Naive thymus-derived CD4-positive, alpha-beta T cell (primary cell): ENCODE measurements around the gene RASAL2. TPM values are rescaled to one million over a fixed set of nuclear protein-coding genes. Genes with fewer than 3 reads are reported as not detected.
"Not testable (repeated sequence)": the region's sequence is repeated elsewhere in the genome, so short reads cannot be mapped to it uniquely, and the experiment has no call there.

Experiments used
- ATAC-seq: fragments of 150-1000 bp; cut with Tn5 transposase; 2 replicates; pipeline ENCODE4 v1.10.0; 2021; ENCODE audit warnings: mild to moderate bottlenecking, moderate library complexity
- CTCF ChIA-PET: fragments of 350-600 bp; sonication (Branson Sonifier 250); formaldehyde crosslinking; loops from one replicate; lab custom pipeline; 2021; ENCODE audit warnings: antibody characterized with exemption; lab: Charles Lee
- POLR2A ChIA-PET: fragments of 350-600 bp; sonication (Branson Sonifier 250); formaldehyde crosslinking; loops from one replicate; lab custom pipeline; 2021; ENCODE audit warnings: antibody characterized with exemption, inconsistent platforms; lab: Charles Lee
- DNase-seq, 9 donors: peaks; one replicate each; pipeline versions ENCODE4 v3.0.0 to v3.0.0-alpha.2; 2020 to 2022; ENCODE audit warnings: mixed read lengths in 1 of 9
- H3K27ac ChIP-seq: one replicate; pipeline ENCODE4 v1.7.0; 2013; ENCODE audit warnings: mild to moderate bottlenecking, low read depth, low read length, moderate library complexity
- H3K27me3 ChIP-seq, 2 donors: one replicate each; pipeline ENCODE4 v1.7.0; 2013; ENCODE audit warnings: low read length in 2 of 2, mild to moderate bottlenecking in 2 of 2, moderate library complexity in 2 of 2; ENCODE audit not compliant: control insufficient read depth in 2 of 2, insufficient read depth in 2 of 2
- H3K36me3 ChIP-seq, 3 experiments: 1 replicate in 2 of 3; 2 replicates in 1 of 3; pipeline ENCODE4 v1.7.0; 2013; ENCODE audit warnings: low read length in 3 of 3, mild to moderate bottlenecking in 3 of 3, moderate library complexity in 1 of 3; ENCODE audit not compliant: insufficient read depth in 3 of 3, control insufficient read depth in 2 of 3
- H3K4me1 ChIP-seq, 2 donors: one replicate each; pipeline ENCODE4 v1.7.0; 2013; ENCODE audit warnings: low read length in 2 of 2, mild to moderate bottlenecking in 2 of 2, moderate library complexity in 1 of 2; ENCODE audit not compliant: control insufficient read depth in 2 of 2, insufficient read depth in 2 of 2
- H3K4me3 ChIP-seq: 2 replicates; pipeline ENCODE4 v1.7.0; 2013; ENCODE audit warnings: mild to moderate bottlenecking, low read length
- H3K9me3 ChIP-seq, 3 experiments: 1 replicate in 2 of 3; 2 replicates in 1 of 3; pipeline ENCODE4 v1.7.0; 2013; ENCODE audit warnings: low read length in 3 of 3; ENCODE audit not compliant: control insufficient read depth in 2 of 3
- H3K27ac Mint-ChIP-seq, 9 donors: one replicate each; pipeline ENCODE4 v1.8.0; 2020 to 2022; ENCODE audit warnings: mixed read lengths in 9 of 9, mild to moderate bottlenecking in 8 of 9, moderate library complexity in 5 of 9, inconsistent platforms in 2 of 9
- H3K27me3 Mint-ChIP-seq, 5 donors: one replicate each; pipeline ENCODE4 v1.8.0; 2021 to 2022; ENCODE audit warnings: mixed read lengths in 5 of 5, mild to moderate bottlenecking in 1 of 5
- H3K36me3 Mint-ChIP-seq, 5 donors: one replicate each; pipeline ENCODE4 v1.8.0; 2020 to 2022; ENCODE audit warnings: mixed read lengths in 5 of 5, mild to moderate bottlenecking in 3 of 5, inconsistent platforms in 1 of 5
- H3K4me1 Mint-ChIP-seq, 7 donors: one replicate each; pipeline ENCODE4 v1.8.0; 2020 to 2022; ENCODE audit warnings: mixed read lengths in 7 of 7, mild to moderate bottlenecking in 3 of 7, inconsistent platforms in 1 of 7
- H3K4me3 Mint-ChIP-seq, 10 donors: one replicate each; pipeline ENCODE4 v1.8.0; 2020 to 2022; ENCODE audit warnings: mild to moderate bottlenecking in 10 of 10, mixed read lengths in 10 of 10, moderate library complexity in 6 of 10, inconsistent platforms in 2 of 10
- H3K9me3 Mint-ChIP-seq, 11 donors: one replicate each; pipeline ENCODE4 v1.8.0; 2020 to 2022; ENCODE audit warnings: mixed read lengths in 11 of 11, mild to moderate bottlenecking in 4 of 11, inconsistent platforms in 1 of 11, moderate library complexity in 1 of 11
- intact Hi-C, 2 donors: fragments of 100-400 bp; cut with micrococcal nuclease; formaldehyde crosslinking; loops; one replicate each; pipeline ENCODE4 v1.15.1; 2023
- polyA plus RNA-seq, 2 donors: library from polyadenylated mRNA; unstranded; fragments of 300-500 nt; fragmentation: Illumina TruSeq; gene quantifications; one replicate each; pipeline ENCODE4 v1.2.3, GENCODE V29; 2021
- total RNA-seq, 6 experiments: library from RNA in 5 of 6; stranded (reverse) in 5 of 6; gene quantifications; 1 replicate in 5 of 6; 2 replicates in 1 of 6; pipeline ENCODE4 v1.2.3 and lab custom pipeline; 2021 to 2026

The RASAL2 gene
- total and polyA plus RNA-seq, 7 experiments from 2014 or later, result 0.11 to 0.69 (median 0.15) TPM; not detected in 3

DNA sequence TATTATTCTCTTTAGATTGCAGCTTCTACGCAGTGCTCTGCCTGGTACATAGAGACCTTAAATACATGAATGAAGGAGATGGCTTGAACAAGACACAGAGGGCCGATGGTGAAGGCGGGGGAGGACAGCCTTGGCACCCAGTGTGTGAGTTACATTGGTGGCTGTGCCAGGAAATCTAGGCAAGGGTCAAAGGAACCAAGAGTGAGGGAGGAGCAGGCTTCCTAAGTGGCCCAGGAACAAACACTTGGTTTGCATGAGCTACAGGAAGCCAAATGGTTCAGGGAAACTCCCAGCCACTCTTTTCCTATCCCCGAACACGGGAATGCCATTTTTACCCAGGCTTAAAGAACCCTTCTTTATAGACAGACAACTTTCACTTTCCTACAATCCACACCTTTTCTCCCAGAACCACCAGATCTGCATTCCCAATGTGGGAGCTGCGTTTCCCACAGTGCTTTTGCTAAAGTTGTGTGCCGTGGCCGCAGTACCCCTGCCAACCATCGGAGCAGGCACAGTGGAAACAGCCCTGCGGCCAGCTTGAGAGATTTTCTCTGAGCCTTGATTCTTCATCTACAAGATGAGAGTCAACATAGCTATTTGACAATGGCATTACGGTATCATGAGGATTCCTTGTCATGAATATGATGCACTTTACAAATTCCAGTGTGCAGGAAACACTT lies 406.3 kb downstream of the RASAL2 start:
- intact Hi-C loops, result loop anchor here in 1 of 2 donors (5.0 kb wide), 1 partner anchor 188 kb away; no protein-coding TSS in a partner anchor
- H3K4me1 Mint-ChIP-seq, result no peaks in the 10 kb centered on the region
- Histone ChIP-seq H3K27me3 (no peaks in the 10 kb centered on the region), H3K4me1 (no peaks in the 10 kb centered on the region), H3K9me3 (no peaks in the 10 kb centered on the region), H3K36me3 (no peaks in the 10 kb centered on the region), H3K4me3 (no peak overlapping the region), H3K27ac (no peak overlapping the region)
- no peaks in the 10 kb centered on the region for H3K36me3 Mint-ChIP-seq
- ATAC-seq (no peak), DNase-seq (peak in 1 of 9 donors; percentile 12)
- H3K27me3 Mint-ChIP-seq, result peaks cover 0 to 8% (median 4%) of the 10 kb centered on the region in 5 donors
- no peak overlapping the region for H3K4me3 Mint-ChIP-seq
- no peaks in the 10 kb centered on the region for H3K9me3 Mint-ChIP-seq
- ChIA-PET POLR2A (no interaction called here), CTCF (no interaction called here)
- H3K27ac Mint-ChIP-seq, result no peak overlapping the region

DNA sequence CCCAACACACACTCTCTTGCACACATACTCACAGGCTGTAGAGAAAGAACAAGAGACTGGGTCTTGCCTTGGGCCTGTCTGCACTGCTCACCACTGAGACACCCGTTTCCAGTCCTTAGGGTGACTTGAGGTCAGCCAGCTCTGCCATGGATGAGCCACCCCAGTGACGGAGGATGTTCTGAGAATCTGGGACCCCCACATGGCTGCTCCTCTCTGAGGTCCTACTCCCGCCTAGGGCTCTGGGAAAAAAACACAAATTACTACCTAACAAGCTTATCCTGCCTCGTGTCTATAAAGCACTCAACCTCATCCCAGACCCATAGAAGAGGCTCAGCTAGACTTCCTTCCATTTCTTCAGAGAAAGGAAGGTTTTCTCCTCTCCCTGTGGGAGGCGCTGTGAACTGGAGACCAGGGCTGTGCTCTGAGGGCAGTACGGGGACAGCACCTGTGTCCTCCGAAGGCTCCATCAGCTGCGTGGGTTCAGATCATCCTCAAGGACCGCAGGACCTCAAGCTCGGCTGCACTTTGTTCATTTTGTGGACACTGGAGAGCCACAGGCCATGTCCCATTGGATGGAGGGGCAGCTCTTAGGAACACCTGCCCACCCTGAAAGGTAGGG lies 407.1 kb downstream of the RASAL2 start:
- Mint-ChIP-seq H3K4me3 (no peak overlapping the region), H3K27me3 (peaks cover 0 to 8% (median 4%) of the 10 kb centered on the region in 5 donors), H3K9me3 (no peaks in the 10 kb centered on the region), H3K27ac (peak overlapping the region in 1 of 9 donors; percentile 46), H3K36me3 (no peaks in the 10 kb centered on the region), H3K4me1 (no peaks in the 10 kb centered on the region)
- intact Hi-C loops, result loop anchor here in 1 of 2 donors (5.0 kb wide), 1 partner anchor 189 kb away; no protein-coding TSS in a partner anchor
- ChIA-PET POLR2A (no interaction called here), CTCF (no interaction called here)
- Histone ChIP-seq H3K9me3 (no peaks in the 10 kb centered on the region), H3K36me3 (no peaks in the 10 kb centered on the region), H3K27ac (no peak overlapping the region), H3K4me1 (no peaks in the 10 kb centered on the region), H3K27me3 (no peaks in the 10 kb centered on the region), H3K4me3 (no peak overlapping the region)
- DNase-seq (no peak), ATAC-seq (no peak)

DNA sequence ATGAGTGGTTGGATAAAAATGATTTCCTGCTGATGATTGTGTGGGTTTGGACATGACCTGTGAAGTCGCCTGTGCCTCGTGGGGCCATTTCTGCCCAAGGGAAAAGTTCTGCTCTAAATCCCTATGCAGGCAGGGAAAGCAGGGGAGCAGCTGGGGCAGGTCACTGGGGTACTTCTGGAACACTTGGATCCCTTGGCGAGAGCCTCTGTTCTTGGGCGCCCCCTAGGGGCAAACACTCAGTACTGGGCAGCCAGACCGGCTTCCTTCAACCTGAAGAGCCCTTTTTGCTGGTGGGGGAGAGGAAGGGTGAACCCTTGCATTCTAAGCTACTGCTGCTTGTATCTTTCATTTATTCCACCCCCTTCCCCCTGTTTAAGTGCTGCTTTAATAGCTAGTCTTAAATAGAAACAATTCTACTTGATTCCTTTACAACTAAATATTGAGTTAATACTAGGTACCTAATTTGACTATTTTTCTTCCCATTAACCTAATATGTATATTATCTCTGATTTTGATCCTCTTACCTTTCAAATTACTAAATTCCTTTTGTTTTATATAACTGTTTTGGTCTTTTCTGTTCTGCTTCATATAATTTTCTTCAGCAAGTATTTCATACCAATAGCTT lies 407.9 kb downstream of the RASAL2 start:
- Mint-ChIP-seq H3K27me3 (peaks cover 0 to 8% (median 4%) of the 10 kb centered on the region in 5 donors), H3K27ac (no peak overlapping the region), H3K4me1 (no peaks in the 10 kb centered on the region), H3K4me3 (no peak overlapping the region), H3K36me3 (no peaks in the 10 kb centered on the region), H3K9me3 (no peaks in the 10 kb centered on the region)
- no peaks in the 10 kb centered on the region for H3K4me1 ChIP-seq
- intact Hi-C loops, result loop anchor here in 1 of 2 donors (5.0 kb wide), 1 partner anchor 190 kb away; no protein-coding TSS in a partner anchor
- H3K27ac ChIP-seq, result no peak overlapping the region
- H3K27me3 ChIP-seq, result no peaks in the 10 kb centered on the region
- no peak overlapping the region for H3K4me3 ChIP-seq
- ChIA-PET CTCF (no interaction called here), POLR2A (no interaction called here)
- ATAC-seq, result peak; percentile 76
- no peaks in the 10 kb centered on the region for H3K9me3 ChIP-seq
- peak in 6 of 9 donors; percentile 4 to 62 (median 22) for DNase-seq
- no peaks in the 10 kb centered on the region for H3K36me3 ChIP-seq

DNA sequence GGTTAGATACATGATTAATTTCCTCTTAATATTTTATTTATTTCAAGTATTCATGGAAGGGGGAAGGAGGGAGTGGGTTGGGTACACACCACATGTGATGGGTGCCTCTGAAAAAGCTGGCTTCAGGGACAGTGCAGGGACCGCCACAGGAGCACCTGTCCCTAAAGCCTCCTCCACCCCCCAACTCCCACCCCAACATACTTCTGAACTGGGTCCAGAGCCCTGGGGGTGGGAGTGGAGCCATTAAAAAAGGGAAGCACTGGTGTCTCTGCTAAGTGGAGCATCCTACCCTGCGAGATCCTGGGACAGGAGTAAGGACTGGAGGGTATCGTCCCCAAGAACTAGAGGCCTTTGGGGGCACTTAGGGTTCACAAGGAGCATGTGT lies 408.4 kb downstream of the RASAL2 start:
- POLR2A ChIA-PET, result no interaction called here
- H3K36me3 Mint-ChIP-seq, result no peaks in the 10 kb centered on the region

DNA sequence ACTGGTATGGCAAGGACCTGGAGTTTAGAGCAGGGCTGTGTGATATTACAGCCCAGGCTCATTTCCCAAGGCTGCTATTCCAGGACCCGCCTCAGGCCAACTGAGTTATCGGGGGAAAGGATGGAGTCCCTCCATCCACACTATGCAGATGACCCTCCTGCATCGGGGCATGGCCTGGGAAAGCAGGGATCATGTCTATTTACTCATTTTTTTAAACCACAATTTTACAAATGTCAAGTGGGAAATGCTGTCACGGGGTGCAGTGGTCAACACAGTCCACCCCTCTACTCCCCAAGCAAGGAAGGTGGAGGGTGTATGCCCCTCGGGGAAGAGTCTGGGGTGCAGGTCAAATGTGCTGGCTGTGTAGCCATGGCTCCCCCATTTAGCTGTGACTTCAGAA lies 409.0 kb downstream of the RASAL2 start:
- Mint-ChIP-seq H3K27ac (no peak overlapping the region), H3K36me3 (no peaks in the 10 kb centered on the region), H3K9me3 (no peaks in the 10 kb centered on the region), H3K4me3 (no peak overlapping the region), H3K27me3 (peaks cover 0 to 8% (median 4%) of the 10 kb centered on the region in 5 donors), H3K4me1 (no peaks in the 10 kb centered on the region)
- Histone ChIP-seq H3K4me1 (no peaks in the 10 kb centered on the region), H3K27me3 (no peaks in the 10 kb centered on the region), H3K36me3 (no peaks in the 10 kb centered on the region), H3K4me3 (no peak overlapping the region), H3K27ac (no peak overlapping the region), H3K9me3 (no peaks in the 10 kb centered on the region)
- CTCF ChIA-PET, result no interaction called here
- POLR2A ChIA-PET, result no interaction called here
- DNase-seq (peak in 1 of 9 donors; percentile 9), ATAC-seq (no peak)
- intact Hi-C loops, result loop anchor here in 1 of 2 donors (5.0 kb wide), 1 partner anchor 191 kb away; no protein-coding TSS in a partner anchor

More for the DNA sequence above, 408.4 kb downstream of the RASAL2 start:
- no peak overlapping the region for H3K4me3 ChIP-seq
- H3K4me1 ChIP-seq, result no peaks in the 10 kb centered on the region
- no peak overlapping the region for H3K4me3 Mint-ChIP-seq
- ATAC-seq (no peak), DNase-seq (no peak)
- CTCF ChIA-PET, result no interaction called here
- no peaks in the 10 kb centered on the region for H3K27me3 ChIP-seq
- no peak overlapping the region for H3K27ac ChIP-seq
- H3K9me3 Mint-ChIP-seq, result no peaks in the 10 kb centered on the region
- intact Hi-C loops, result loop anchor here in 1 of 2 donors (5.0 kb wide), 1 partner anchor 190 kb away; no protein-coding TSS in a partner anchor
- no peak overlapping the region for H3K27ac Mint-ChIP-seq
- no peaks in the 10 kb centered on the region for H3K4me1 Mint-ChIP-seq
- H3K9me3 ChIP-seq, result no peaks in the 10 kb centered on the region
- peaks cover 0 to 8% (median 4%) of the 10 kb centered on the region in 5 donors for H3K27me3 Mint-ChIP-seq
- no peaks in the 10 kb centered on the region for H3K36me3 ChIP-seq

DNA sequence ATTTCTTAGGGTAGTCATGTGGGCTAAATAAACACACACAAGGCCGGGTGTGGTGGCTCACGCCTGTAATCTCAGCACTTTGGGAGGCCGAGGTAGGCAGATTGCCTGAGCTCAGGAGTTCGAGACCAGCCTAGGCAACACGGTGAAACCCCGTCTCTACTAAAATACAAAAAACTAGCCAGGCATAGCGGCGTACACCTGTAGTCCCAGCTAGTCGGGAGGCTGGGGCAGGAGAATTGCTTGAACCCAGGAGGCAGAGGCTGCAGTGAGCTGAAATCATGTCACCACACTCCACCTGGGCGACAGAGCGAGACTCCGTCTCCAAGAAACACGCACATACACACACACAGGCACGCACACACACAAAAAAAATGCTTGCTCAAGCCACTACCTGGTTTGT lies 409.4 kb downstream of the RASAL2 start:
- H3K27me3 ChIP-seq, H3K4me1 ChIP-seq, ATAC-seq, POLR2A ChIA-PET, H3K27me3 Mint-ChIP-seq, H3K36me3 ChIP-seq, H3K9me3 ChIP-seq, H3K9me3 Mint-ChIP-seq, H3K4me1 Mint-ChIP-seq, CTCF ChIA-PET, H3K27ac Mint-ChIP-seq, H3K36me3 Mint-ChIP-seq, H3K4me3 ChIP-seq, H3K4me3 Mint-ChIP-seq, H3K27ac ChIP-seq: not testable (repeated sequence)
- intact Hi-C loops, result loop anchor here in 1 of 2 donors (5.0 kb wide), 1 partner anchor 191 kb away; no protein-coding TSS in a partner anchor
- DNase-seq, result peak in 1 of 9 donors; percentile 4
